T-helper 1 cell treated with Interleukin-12 subunit alpha and Interleukin-12 subunit beta and Interleukin-4 antibody, amounts not matched to agents 30 ng/mL and 1 ng/mL, for 36 hours (primary cell): Measurements from ENCODE around the gene TRIM14. TPM values are rescaled to one million over a fixed set of nuclear protein-coding genes. Genes with fewer than 3 reads are reported as not detected.
"Not testable (repeated sequence)": the region's sequence is repeated elsewhere in the genome, so short reads cannot be mapped to it uniquely, and the experiment has no call there.

Experiments
- intact Hi-C: fragments of 100-400 bp; cut with micrococcal nuclease; formaldehyde crosslinking; loops from one replicate; pipeline ENCODE4 v1.15.1; 2024
- total RNA-seq: library from RNA; stranded (reverse); gene quantifications from 2 replicates; pipeline ENCODE4 v1.2.3, GENCODE V29; 2022

The TRIM14 gene
- total RNA-seq, 1 donor from 2014 or later = 104 TPM

GRCh38 chr9:98142182-98142907 lies 23.3 kb upstream of the TRIM14 start:
- intact Hi-C loops = no loop called here

- intact Hi-C loops = no loop called here
Measured at GRCh38 chr9:98140503-98140902, 21.5 kb upstream of the TRIM14 start.

- intact Hi-C loops = no loop called here
Measured at GRCh38 chr9:98136489-98136888, 17.5 kb upstream of the TRIM14 start.

GRCh38 chr9:98135938-98136337 lies 16.9 kb upstream of the TRIM14 start:
- intact Hi-C loops = no loop called here

GRCh38 chr9:98135558-98135934 lies 16.5 kb upstream of the TRIM14 start:
- intact Hi-C loops = no loop called here

- intact Hi-C loops = loop anchor here (5.0 kb wide), 1 partner anchor 43 kb away; no protein-coding TSS in a partner anchor
Measured at GRCh38 chr9:98134702-98135557, 15.9 kb upstream of the TRIM14 start.

GRCh38 chr9:98132806-98133631 lies 14.0 kb upstream of the TRIM14 start:
- intact Hi-C loops = loop anchor here (5.0 kb wide), 1 partner anchor 41 kb away; no protein-coding TSS in a partner anchor

- intact Hi-C loops = loop anchor here (5.0 kb wide), 1 partner anchor 40 kb away; no protein-coding TSS in a partner anchor
Measured at GRCh38 chr9:98132158-98132557, 13.1 kb upstream of the TRIM14 start.

GRCh38 chr9:98130576-98131228 lies 11.7 kb upstream of the TRIM14 start:
- intact Hi-C loops = loop anchor here (5.0 kb wide), 1 partner anchor 38 kb away; no protein-coding TSS in a partner anchor

- intact Hi-C loops = loop anchor here (5.0 kb wide), 1 partner anchor 38 kb away; no protein-coding TSS in a partner anchor
Measured at GRCh38 chr9:98130060-98130459, 11.0 kb upstream of the TRIM14 start.

GRCh38 chr9:98129451-98129881 lies 10.4 kb upstream of the TRIM14 start:
- intact Hi-C loops = no loop called here

GRCh38 chr9:98128316-98128715 lies 9.3 kb upstream of the TRIM14 start:
- intact Hi-C loops = no loop called here

GRCh38 chr9:98127226-98127625 lies 8.2 kb upstream of the TRIM14 start:
- intact Hi-C loops = no loop called here

- intact Hi-C loops = no loop called here
Measured at GRCh38 chr9:98124637-98125426, 5.8 kb upstream of the TRIM14 start.

GRCh38 chr9:98124091-98124490 lies 5.1 kb upstream of the TRIM14 start:
- intact Hi-C loops = not testable (repeated sequence)

- intact Hi-C loops = no loop called here
Measured at GRCh38 chr9:98121058-98121457, 2.0 kb upstream of the TRIM14 start.

GRCh38 chr9:98120476-98120875 lies 1.5 kb upstream of the TRIM14 start:
- intact Hi-C loops = no loop called here

- intact Hi-C loops = loop anchor here (1.0 kb wide), 7 partner anchors 10 to 145 kb away; partner anchors contain the start of genes NANS and TBC1D2
Measured at GRCh38 chr9:98117984-98118639, 910 bp downstream of the TRIM14 start.

GRCh38 chr9:98117097-98117496 lies 1.9 kb downstream of the TRIM14 start:
- intact Hi-C loops = not testable (repeated sequence)
